KMS-11 (cell line): Measurements from ENCODE around the gene TPST1.

Experiments
- H2AFZ ChIP-seq: fragments of 200-600 bp; sonication (generic); 2 replicates; pipeline ENCODE4 v1.6.1; 2016; ENCODE audit warnings: antibody characterized with exemption, mixed run types, low read depth
- H3K27ac ChIP-seq: fragments of 200-600 bp; sonication (generic); 2 replicates; pipeline ENCODE4 v1.6.1; 2016; ENCODE audit warnings: mild to moderate bottlenecking, mixed run types
- H3K27me3 ChIP-seq: fragments of 200-600 bp; sonication (generic); 2 replicates; pipeline ENCODE4 v1.6.1; 2017; ENCODE audit warnings: mild to moderate bottlenecking, low read depth, mixed run types, moderate library complexity; ENCODE audit not compliant: insufficient read depth
- H3K36me3 ChIP-seq: fragments of 200-600 bp; sonication (generic); 2 replicates; pipeline ENCODE4 v1.6.1; 2017; ENCODE audit warnings: mild to moderate bottlenecking, mixed run types; ENCODE audit not compliant: insufficient read depth
- H3K4me1 ChIP-seq: fragments of 200-600 bp; sonication (generic); 2 replicates; pipeline ENCODE4 v1.6.1; 2016; ENCODE audit warnings: mild to moderate bottlenecking, low read depth, mixed run types; ENCODE audit not compliant: poor library complexity, severe bottlenecking
- H3K4me2 ChIP-seq: fragments of 200-600 bp; sonication (generic); 2 replicates; pipeline ENCODE4 v1.7.0; 2016; ENCODE audit warnings: mild to moderate bottlenecking, mixed run types
- H3K4me3 ChIP-seq: fragments of 200-600 bp; sonication (generic); IDR thresholded peaks from 2 replicates; pipeline ENCODE4 v1.6.1; 2017; ENCODE audit warnings: low read depth, low read length, mixed read lengths; ENCODE audit not compliant: insufficient read depth
- H3K79me2 ChIP-seq: fragments of 200-600 bp; sonication (generic); 2 replicates; pipeline ENCODE4 v1.6.1; 2016; ENCODE audit warnings: low read depth, mixed run types; ENCODE audit not compliant: insufficient read depth
- H3K9ac ChIP-seq: fragments of 200-600 bp; sonication (generic); 2 replicates; pipeline ENCODE4 v1.6.1; 2016; ENCODE audit warnings: mild to moderate bottlenecking, mixed run types
- H4K20me1 ChIP-seq: fragments of 200-600 bp; sonication (generic); 2 replicates; pipeline ENCODE4 v1.6.1; 2016; ENCODE audit warnings: mild to moderate bottlenecking, mixed run types; ENCODE audit not compliant: insufficient read depth
- CTCF ChIP-seq: fragments of 200-600 bp; sonication (generic); conservative IDR thresholded peaks from 2 replicates; pipeline ENCODE4 v1.6.1; 2017; ENCODE audit warnings: low read depth, mild to moderate bottlenecking, antibody characterized with exemption, low read length, moderate library complexity, mixed read lengths

The TPST1 gene

GRCh38 chr7:66181845-66182244, 23.3 kb upstream of the TPST1 start:
- no peak for TF ChIP-seq CTCF
- Histone ChIP-seq H3K9ac (no peak overlapping the region), H3K4me3 (no peak overlapping the region), H3K27ac (no peak overlapping the region), H3K4me2 (no peak overlapping the region), H2AFZ (no peak overlapping the region), H3K27me3 (no peaks in the 10 kb centered on the region), H3K36me3 (no peaks in the 10 kb centered on the region), H3K4me1 (peaks cover 1% of the 10 kb centered on the region), H3K79me2 (no peaks in the 10 kb centered on the region), H4K20me1 (no peaks in the 10 kb centered on the region)

GRCh38 chr7:66182920-66183319, 22.2 kb upstream of the TPST1 start:
- H3K79me2 ChIP-seq = no peaks in the 10 kb centered on the region

GRCh38 chr7:66183700-66184099, 21.4 kb upstream of the TPST1 start:
- Histone ChIP-seq H2AFZ (no peak overlapping the region), H3K4me3 (no peak overlapping the region), H3K27ac (no peak overlapping the region), H3K4me1 (peaks cover 5% of the 10 kb centered on the region), H3K79me2 (no peaks in the 10 kb centered on the region), H4K20me1 (no peaks in the 10 kb centered on the region), H3K4me2 (no peak overlapping the region), H3K9ac (no peak overlapping the region), H3K36me3 (no peaks in the 10 kb centered on the region), H3K27me3 (no peaks in the 10 kb centered on the region)
- TF ChIP-seq CTCF = no peak

More at GRCh38 chr7:66182920-66183319, 22.2 kb upstream of the TPST1 start:
- Histone ChIP-seq H3K27me3 (no peaks in the 10 kb centered on the region), H4K20me1 (no peaks in the 10 kb centered on the region), H3K27ac (no peak overlapping the region), H3K4me1 (peaks cover 5% of the 10 kb centered on the region), H3K9ac (no peak overlapping the region), H3K4me3 (no peak overlapping the region), H2AFZ (no peak overlapping the region), H3K4me2 (no peak overlapping the region), H3K36me3 (no peaks in the 10 kb centered on the region)
- no peak for TF ChIP-seq CTCF

GRCh38 chr7:66185680-66186187, 19.4 kb upstream of the TPST1 start:
- no peak for TF ChIP-seq CTCF
- H3K9ac ChIP-seq = no peak overlapping the region
- no peaks in the 10 kb centered on the region for H3K27me3 ChIP-seq
- no peaks in the 10 kb centered on the region for H3K36me3 ChIP-seq
- H2AFZ ChIP-seq = no peak overlapping the region
- no peaks in the 10 kb centered on the region for H4K20me1 ChIP-seq
- H3K4me2 ChIP-seq = no peak overlapping the region
- H3K27ac ChIP-seq = no peak overlapping the region
- H3K4me1 ChIP-seq = peaks cover 5% of the 10 kb centered on the region
- H3K79me2 ChIP-seq = no peaks in the 10 kb centered on the region
- H3K4me3 ChIP-seq = no peak overlapping the region

- no peaks in the 10 kb centered on the region for H3K79me2 ChIP-seq
- H2AFZ ChIP-seq = no peak overlapping the region
- TF ChIP-seq CTCF = no peak
- H3K27me3 ChIP-seq = no peaks in the 10 kb centered on the region
- H3K4me1 ChIP-seq = peaks cover 5% of the 10 kb centered on the region
- H3K9ac ChIP-seq = no peak overlapping the region
- H3K27ac ChIP-seq = no peak overlapping the region
- H3K4me3 ChIP-seq = no peak overlapping the region
- no peaks in the 10 kb centered on the region for H4K20me1 ChIP-seq
- no peak overlapping the region for H3K4me2 ChIP-seq
- no peaks in the 10 kb centered on the region for H3K36me3 ChIP-seq
These were observed 18.1 kb upstream of the TPST1 start for GRCh38 chr7:66186991-66187390.
